Body of pancreas (tissue), 4 donors: ENCODE data around the gene NOTUM.

Source experiments
- CTCF ChIP-seq, 7 experiments: fragments of 450-650 bp in 4 of 7; fragments of 200-600 bp in 3 of 7; sonication (generic) in 3 of 7; IDR thresholded peaks; one replicate each; pipeline ENCODE4 v1.5.1; 2016 to 2019; ENCODE audit warnings: antibody characterized with exemption in 7 of 7
- POLR2A ChIP-seq, 3 donors: fragments of 450-650 bp; IDR thresholded peaks; one replicate each; pipeline ENCODE4 v1.6.1; 2016; ENCODE audit warnings: antibody characterized with exemption in 3 of 3, mild to moderate bottlenecking in 2 of 3

- no peak for TF ChIP-seq CTCF (IDR thresholded peaks at IDR 0.05)
- no peak for TF ChIP-seq POLR2A (IDR thresholded peaks at IDR 0.05)
These were observed 643 bp downstream of the NOTUM start for GRCh38 chr17:81960130-81960958.
